GM19372 (cell line): ENCODE measurements around the gene MYO9B.
"Not testable (repeated sequence)": the region's sequence is repeated elsewhere in the genome, so short reads cannot be mapped to it uniquely, and the experiment has no call there.

ENCODE experiments used
- ATAC-seq: cut with Tn5 transposase; IDR thresholded peaks from one replicate; pipeline ENCODE4 v1.9.1; 2021; ENCODE audit warnings: mild to moderate bottlenecking, low read depth, moderate library complexity; ENCODE audit not compliant: unreplicated experiment

Gene MYO9B

GRCh38 chr19:17136021-17136420 is 60.4 kb downstream of the MYO9B start:
- ATAC-seq: no peak

- no peak for ATAC-seq
These were observed 61.0 kb downstream of the MYO9B start for GRCh38 chr19:17136617-17137016.

- ATAC-seq: no peak
These were observed 61.8 kb downstream of the MYO9B start for GRCh38 chr19:17137417-17137816.

- ATAC-seq: not testable (repeated sequence)
These were observed 62.7 kb downstream of the MYO9B start for GRCh38 chr19:17138052-17138846.

- no peak for ATAC-seq
These were observed 63.5 kb downstream of the MYO9B start for GRCh38 chr19:17138937-17139598.

GRCh38 chr19:17144771-17145170 is 69.2 kb downstream of the MYO9B start:
- not testable (repeated sequence) for ATAC-seq

GRCh38 chr19:17145546-17146497 is 70.2 kb downstream of the MYO9B start:
- no peak for ATAC-seq

DNA sequence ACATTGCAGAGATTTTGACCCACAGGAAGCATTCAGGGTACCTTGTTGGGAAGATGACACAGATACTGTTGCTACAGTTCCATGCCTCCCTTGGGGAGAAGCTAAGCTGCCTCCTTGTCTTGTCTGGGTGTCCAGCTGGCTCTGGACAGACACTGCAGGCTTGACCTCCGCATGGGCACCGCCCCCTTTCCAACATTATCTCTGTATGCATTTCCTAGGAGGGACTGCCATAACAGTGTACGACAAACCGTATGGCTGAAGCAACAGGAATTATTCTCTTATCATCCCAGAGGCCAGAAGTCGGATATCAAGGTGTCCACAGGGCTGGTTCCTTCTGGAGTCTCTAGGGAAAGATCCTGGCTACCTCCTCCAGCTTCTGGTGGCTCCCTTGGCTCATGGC is 72.6 kb downstream of the MYO9B start:
- no peak for ATAC-seq

- no peak for ATAC-seq
These were observed 74.0 kb downstream of the MYO9B start for GRCh38 chr19:17149393-17150135.

GRCh38 chr19:17153996-17154395 is 78.4 kb downstream of the MYO9B start:
- ATAC-seq: no peak

GRCh38 chr19:17155251-17155650 is 79.7 kb downstream of the MYO9B start:
- ATAC-seq: no peak

GRCh38 chr19:17156296-17156946 is 80.8 kb downstream of the MYO9B start:
- no peak for ATAC-seq

DNA sequence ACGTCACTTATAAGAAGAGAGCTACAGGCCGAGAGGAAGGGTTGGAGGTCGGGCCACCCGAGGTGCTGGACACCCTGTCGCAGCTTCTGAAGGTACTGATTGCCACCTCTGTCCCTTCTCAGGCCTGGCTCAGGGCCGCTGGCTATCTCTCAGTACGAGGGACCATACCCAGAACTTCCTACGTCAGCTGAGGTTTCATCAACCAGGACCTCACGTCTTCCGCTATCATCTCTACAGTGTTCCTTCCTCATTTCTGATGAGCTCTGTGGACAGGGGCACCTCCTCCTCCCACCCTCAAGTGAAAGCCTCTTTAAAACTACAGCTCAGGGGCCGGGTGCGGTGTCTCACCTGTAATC is 81.3 kb downstream of the MYO9B start:
- no peak for ATAC-seq

DNA sequence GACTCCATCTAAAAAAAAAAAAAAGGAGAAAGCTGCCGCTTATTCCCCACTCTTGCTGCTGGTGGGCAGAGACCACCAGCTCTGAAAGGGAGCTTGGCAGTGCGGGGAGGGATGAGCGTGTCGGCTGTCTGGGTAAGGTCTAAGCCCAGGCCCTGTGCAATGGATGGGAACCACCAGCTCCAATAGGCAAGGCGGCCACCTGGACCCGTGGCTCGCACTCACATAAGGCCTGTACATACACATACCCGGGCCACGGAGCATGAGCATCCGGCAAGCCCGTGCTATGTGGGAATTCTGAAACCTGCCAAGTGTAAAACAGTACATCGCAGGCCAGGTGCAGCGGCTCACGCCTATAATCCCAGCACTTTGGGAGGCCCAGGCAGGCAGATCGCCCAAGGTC is 83.0 kb downstream of the MYO9B start:
- no peak for ATAC-seq

GRCh38 chr19:17159466-17160393 is 84.2 kb downstream of the MYO9B start:
- ATAC-seq: no peak

DNA sequence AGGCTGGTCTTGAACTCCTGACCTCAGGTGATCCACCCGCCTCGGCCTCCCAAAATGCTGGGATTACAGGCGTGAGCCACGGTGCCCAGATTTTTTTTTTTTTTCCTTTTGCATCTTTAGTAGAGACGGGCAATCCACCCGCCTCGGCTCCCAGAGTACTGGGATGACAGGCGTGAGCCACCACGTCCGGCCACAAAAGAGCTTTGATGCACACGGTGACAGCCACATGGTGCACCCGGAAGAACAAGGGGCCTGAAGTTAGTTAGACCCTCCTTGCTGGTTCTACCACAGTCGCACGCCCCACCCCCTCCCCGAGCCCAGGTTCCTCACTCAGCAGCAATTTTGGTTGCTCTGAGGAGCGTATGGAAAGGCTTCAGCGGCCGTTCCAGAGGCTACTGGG is 85.3 kb downstream of the MYO9B start:
- ATAC-seq: no peak

DNA sequence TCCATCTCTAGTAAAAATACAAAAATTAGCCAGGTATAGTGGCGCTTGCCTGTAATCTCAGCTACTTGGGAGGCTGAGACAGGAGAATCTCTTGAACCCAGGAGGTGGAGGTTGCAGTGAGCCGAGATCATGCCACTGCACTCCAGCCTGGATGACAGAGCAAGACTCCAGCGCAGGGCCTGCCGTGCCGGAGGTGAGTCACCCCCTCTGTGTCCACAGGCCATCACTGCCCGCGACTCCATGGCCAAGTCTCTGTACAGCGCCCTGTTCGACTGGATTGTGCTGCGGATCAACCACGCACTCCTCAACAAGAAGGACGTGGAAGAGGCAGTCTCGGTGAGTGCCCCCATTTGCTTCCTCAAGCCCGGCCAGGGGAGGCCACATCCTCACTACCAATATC is 86.6 kb downstream of the MYO9B start:
- ATAC-seq: not testable (repeated sequence)

DNA sequence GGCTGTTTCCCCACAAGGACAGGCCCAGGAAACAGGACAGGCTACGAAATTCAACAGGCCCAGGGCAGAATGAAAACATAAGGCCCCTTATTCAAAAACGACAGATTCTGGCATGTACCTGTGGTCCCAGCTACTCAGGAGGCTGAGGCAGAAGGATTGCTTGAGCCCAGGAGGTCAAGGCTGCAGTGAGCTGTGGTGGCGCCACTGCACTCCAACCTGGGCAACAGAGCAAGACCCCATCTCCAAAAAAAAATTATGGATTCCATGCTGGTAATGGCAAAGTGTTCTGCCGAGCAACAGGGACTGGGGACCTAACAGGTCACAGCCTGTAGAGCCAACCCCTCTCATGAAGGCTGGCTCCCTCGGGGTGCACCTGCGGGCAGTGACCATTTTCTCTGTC is 87.0 kb downstream of the MYO9B start:
- ATAC-seq: no peak

- ATAC-seq: no peak
These were observed 88.1 kb downstream of the MYO9B start for GRCh38 chr19:17163652-17164051.
